ENCODE data around the gene GRIK3.

- TF ChIP-seq, protein P1, sequence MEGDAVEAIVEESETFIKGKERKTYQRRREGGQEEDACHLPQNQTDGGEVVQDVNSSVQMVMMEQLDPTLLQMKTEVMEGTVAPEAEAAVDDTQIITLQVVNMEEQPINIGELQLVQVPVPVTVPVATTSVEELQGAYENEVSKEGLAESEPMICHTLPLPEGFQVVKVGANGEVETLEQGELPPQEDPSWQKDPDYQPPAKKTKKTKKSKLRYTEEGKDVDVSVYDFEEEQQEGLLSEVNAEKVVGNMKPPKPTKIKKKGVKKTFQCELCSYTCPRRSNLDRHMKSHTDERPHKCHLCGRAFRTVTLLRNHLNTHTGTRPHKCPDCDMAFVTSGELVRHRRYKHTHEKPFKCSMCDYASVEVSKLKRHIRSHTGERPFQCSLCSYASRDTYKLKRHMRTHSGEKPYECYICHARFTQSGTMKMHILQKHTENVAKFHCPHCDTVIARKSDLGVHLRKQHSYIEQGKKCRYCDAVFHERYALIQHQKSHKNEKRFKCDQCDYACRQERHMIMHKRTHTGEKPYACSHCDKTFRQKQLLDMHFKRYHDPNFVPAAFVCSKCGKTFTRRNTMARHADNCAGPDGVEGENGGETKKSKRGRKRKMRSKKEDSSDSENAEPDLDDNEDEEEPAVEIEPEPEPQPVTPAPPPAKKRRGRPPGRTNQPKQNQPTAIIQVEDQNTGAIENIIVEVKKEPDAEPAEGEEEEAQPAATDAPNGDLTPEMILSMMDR (IDR thresholded peaks at IDR 0.05) = no peak
- TF ChIP-seq EP300 (IDR thresholded peaks at IDR 0.05) = no peak
Measured at GRCh38 chr1:36889478-36890226, 144.7 kb downstream of the GRIK3 start.

All from stomach (tissue), 4 donors.